ENCODE results near the gene FRAT1. TPM values are rescaled to one million over a fixed set of nuclear protein-coding genes. Genes with fewer than 3 reads are reported as not detected.
A peak's percentile ranks its signal among the peaks of the same experiment; 100 is the strongest.

The FRAT1 gene
- total and polyA plus RNA-seq, 2 of the 13 experiments (the other 11 are each of a cell fraction or from before 2014, with no cell fraction given) = 1.7 to 2.3 TPM

DNA sequence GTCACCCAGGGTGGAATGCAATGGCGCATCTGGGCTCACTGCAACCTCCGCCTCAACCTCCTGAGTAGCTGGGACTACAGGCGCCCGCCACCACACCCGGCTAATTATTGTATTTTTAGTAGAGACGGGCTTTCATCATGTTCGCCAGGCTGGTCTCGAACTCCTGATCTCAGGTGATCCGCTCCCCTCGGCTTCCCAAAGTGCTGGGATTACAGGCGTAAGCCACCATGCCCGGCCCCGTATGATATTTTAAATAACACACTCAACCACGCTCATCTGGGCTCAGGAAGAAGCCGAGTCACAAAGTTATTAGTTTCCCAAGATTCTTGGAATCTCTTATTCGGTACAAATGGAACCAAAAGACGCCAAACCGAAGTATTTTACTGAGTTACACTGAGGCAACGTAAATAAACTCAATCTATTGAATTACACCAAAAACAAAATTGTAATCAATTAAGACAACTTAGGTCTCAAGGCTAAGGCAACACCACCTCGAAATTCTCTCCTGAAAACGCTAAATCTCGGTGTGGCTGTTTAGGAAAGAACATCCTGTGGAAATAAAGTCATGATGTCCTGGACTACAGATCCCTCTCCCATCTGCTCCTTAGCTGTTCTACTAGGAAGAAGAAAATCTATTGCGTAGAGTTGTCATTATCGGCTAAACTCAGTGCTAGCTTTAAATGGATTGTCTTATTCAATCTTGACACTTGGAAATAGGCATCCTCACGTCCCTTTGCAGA, 27.5 kb upstream of the FRAT1 start (continued):
- TF ChIP-seq, protein P1, sequence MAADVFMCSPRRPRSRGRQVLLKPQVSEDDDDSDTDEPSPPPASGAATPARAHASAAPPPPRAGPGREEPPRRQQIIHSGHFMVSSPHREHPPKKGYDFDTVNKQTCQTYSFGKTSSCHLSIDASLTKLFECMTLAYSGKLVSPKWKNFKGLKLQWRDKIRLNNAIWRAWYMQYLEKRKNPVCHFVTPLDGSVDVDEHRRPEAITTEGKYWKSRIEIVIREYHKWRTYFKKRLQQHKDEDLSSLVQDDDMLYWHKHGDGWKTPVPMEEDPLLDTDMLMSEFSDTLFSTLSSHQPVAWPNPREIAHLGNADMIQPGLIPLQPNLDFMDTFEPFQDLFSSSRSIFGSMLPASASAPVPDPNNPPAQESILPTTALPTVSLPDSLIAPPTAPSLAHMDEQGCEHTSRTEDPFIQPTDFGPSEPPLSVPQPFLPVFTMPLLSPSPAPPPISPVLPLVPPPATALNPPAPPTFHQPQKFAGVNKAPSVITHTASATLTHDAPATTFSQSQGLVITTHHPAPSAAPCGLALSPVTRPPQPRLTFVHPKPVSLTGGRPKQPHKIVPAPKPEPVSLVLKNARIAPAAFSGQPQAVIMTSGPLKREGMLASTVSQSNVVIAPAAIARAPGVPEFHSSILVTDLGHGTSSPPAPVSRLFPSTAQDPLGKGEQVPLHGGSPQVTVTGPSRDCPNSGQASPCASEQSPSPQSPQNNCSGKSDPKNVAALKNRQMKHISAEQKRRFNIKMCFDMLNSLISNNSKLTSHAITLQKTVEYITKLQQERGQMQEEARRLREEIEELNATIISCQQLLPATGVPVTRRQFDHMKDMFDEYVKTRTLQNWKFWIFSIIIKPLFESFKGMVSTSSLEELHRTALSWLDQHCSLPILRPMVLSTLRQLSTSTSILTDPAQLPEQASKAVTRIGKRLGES (CRISPR knock-in tag; IDR thresholded peaks at IDR 0.05; ENCODE audit: borderline replicate concordance) = no peak
- TF ChIP-seq PCBP2 (optimal IDR thresholded peaks at IDR 0.05; ENCODE audit: low read depth, low read length, poor library complexity, severe bottlenecking) (no peak), ZNF180 (CRISPR knock-in tag; IDR thresholded peaks at IDR 0.05; ENCODE audit: borderline replicate concordance, low read depth) (no peak), MIXL1 (CRISPR knock-in tag; IDR thresholded peaks at IDR 0.05) (no peak), ZNF709 (CRISPR knock-in tag; IDR thresholded peaks at IDR 0.05) (0 out of 2 replicates have a peak, but pooled peaks have one; percentile 30), MED1 (CRISPR knock-in tag; IDR thresholded peaks at IDR 0.05) (no peak), ZMYM4 (CRISPR knock-in tag; IDR thresholded peaks at IDR 0.05) (no peak), ZNF577 (CRISPR knock-in tag; IDR thresholded peaks at IDR 0.05; ENCODE audit: borderline replicate concordance, low read depth) (no peak), KMT2B (CRISPR knock-in tag; IDR thresholded peaks at IDR 0.05) (no peak), ATAD3A (CRISPR knock-in tag; IDR thresholded peaks at IDR 0.05) (no peak), PTBP1 (IDR thresholded peaks at IDR 0.05; ENCODE audit: low read depth, low read length, poor library complexity, severe bottlenecking) (no peak), MED13 (CRISPR knock-in tag; IDR thresholded peaks at IDR 0.05) (no peak), ZNF572 (CRISPR knock-in tag; IDR thresholded peaks at IDR 0.05) (no peak), PAF1 (CRISPR knock-in tag; IDR thresholded peaks at IDR 0.05) (no peak), ELF4 (CRISPR knock-in tag; IDR thresholded peaks at IDR 0.05; ENCODE audit: borderline replicate concordance) (no peak; the same call in 1 of the 2 replicates), ZNF20 (CRISPR knock-in tag; IDR thresholded peaks at IDR 0.05) (0 out of 2 replicates have a peak, but pooled peaks have one; percentile 51), U2AF1 (optimal IDR thresholded peaks at IDR 0.05; ENCODE audit: low read depth, low read length) (no peak), NKX3-1 (CRISPR knock-in tag; IDR thresholded peaks at IDR 0.05) (no peak), RORA (CRISPR knock-in tag; IDR thresholded peaks at IDR 0.05) (no peak)
- TF ChIP-seq, protein P2, sequence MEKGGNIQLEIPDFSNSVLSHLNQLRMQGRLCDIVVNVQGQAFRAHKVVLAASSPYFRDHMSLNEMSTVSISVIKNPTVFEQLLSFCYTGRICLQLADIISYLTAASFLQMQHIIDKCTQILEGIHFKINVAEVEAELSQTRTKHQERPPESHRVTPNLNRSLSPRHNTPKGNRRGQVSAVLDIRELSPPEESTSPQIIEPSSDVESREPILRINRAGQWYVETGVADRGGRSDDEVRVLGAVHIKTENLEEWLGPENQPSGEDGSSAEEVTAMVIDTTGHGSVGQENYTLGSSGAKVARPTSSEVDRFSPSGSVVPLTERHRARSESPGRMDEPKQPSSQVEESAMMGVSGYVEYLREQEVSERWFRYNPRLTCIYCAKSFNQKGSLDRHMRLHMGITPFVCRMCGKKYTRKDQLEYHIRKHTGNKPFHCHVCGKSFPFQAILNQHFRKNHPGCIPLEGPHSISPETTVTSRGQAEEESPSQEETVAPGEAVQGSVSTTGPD (CRISPR knock-in tag; IDR thresholded peaks at IDR 0.05) = 0 out of 2 replicates have a peak, but pooled peaks have one; percentile 26
- TF ChIP-seq, protein P3, sequence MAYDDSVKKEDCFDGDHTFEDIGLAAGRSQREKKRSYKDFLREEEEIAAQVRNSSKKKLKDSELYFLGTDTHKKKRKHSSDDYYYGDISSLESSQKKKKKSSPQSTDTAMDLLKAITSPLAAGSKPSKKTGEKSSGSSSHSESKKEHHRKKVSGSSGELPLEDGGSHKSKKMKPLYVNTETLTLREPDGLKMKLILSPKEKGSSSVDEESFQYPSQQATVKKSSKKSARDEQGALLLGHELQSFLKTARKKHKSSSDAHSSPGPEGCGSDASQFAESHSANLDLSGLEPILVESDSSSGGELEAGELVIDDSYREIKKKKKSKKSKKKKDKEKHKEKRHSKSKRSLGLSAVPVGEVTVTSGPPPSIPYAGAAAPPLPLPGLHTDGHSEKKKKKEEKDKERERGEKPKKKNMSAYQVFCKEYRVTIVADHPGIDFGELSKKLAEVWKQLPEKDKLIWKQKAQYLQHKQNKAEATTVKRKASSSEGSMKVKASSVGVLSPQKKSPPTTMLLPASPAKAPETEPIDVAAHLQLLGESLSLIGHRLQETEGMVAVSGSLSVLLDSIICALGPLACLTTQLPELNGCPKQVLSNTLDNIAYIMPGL (CRISPR knock-in tag; IDR thresholded peaks at IDR 0.05; ENCODE audit: borderline replicate concordance in 1 of 2, low read depth in 1 of 2) = no peak
- TF ChIP-seq, protein P4, sequence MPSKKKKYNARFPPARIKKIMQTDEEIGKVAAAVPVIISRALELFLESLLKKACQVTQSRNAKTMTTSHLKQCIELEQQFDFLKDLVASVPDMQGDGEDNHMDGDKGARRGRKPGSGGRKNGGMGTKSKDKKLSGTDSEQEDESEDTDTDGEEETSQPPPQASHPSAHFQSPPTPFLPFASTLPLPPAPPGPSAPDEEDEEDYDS (CRISPR knock-in tag; IDR thresholded peaks at IDR 0.05) = no peak
- TF ChIP-seq, protein P5, sequence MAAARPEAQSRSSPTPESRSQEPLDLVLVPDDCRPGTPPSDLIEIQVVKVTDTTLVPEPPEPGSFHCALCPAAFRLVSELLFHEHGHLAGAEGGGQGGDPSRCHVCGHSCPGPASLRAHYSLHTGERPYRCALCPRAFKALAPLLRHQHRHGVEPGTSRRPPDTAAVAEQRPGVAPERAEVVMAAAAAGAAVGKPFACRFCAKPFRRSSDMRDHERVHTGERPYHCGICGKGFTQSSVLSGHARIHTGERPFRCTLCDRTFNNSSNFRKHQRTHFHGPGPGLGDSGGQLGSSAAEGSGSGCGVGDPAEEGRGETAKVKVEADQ (CRISPR knock-in tag; IDR thresholded peaks at IDR 0.05; ENCODE audit: borderline replicate concordance) = no peak

Data from HepG2 (cell line).